Endothelial cell of umbilical vein (primary cell): ENCODE data around the gene NIPSNAP2.

Source experiments
- CTCF ChIP-seq, 2 donors: IDR thresholded peaks; 1 replicate in 1 of 2; 2 replicates in 1 of 2; pipeline ENCODE4 v1.5.1; 2011; ENCODE audit warnings: low read length in 2 of 2, mild to moderate bottlenecking in 2 of 2, moderate library complexity in 2 of 2, control low read depth in 1 of 2, inconsistent platforms in 1 of 2, low read depth in 1 of 2; ENCODE audit not compliant: insufficient read depth in 1 of 2; ENCODE audit errors: extremely low read depth in 1 of 2
- EZH2 ChIP-seq: IDR thresholded peaks from 2 replicates; pipeline ENCODE4 v1.6.1; 2012; ENCODE audit warnings: borderline replicate concordance, low read depth, mild to moderate bottlenecking, moderate library complexity, low read length, inconsistent platforms; ENCODE audit not compliant: severe bottlenecking
- GATA2 ChIP-seq: IDR thresholded peaks from 2 replicates; pipeline ENCODE4 v1.7.0; 2011; ENCODE audit warnings: low read depth, mild to moderate bottlenecking, moderate library complexity, mixed read lengths, low read length; ENCODE audit not compliant: insufficient read length, insufficient read depth
- JUN ChIP-seq: IDR thresholded peaks from 2 replicates; pipeline ENCODE4 v1.6.1; 2011; ENCODE audit warnings: borderline replicate concordance, low read depth; ENCODE audit not compliant: insufficient read length, insufficient read depth
- MAX ChIP-seq: IDR thresholded peaks from 2 replicates; pipeline ENCODE4 v1.6.1; 2011; ENCODE audit not compliant: insufficient read depth, insufficient read length
- MYC ChIP-seq: IDR thresholded peaks from one replicate; pipeline ENCODE4 v1.6.1; 2011; ENCODE audit warnings: mild to moderate bottlenecking, low read depth, low read length
- POLR2A ChIP-seq: IDR thresholded peaks from 2 replicates; pipeline ENCODE4 v1.6.1; 2012; ENCODE audit warnings: low read depth, mild to moderate bottlenecking, control low read depth, low read length
- POLR2AphosphoS5 ChIP-seq: IDR thresholded peaks from 2 replicates; pipeline ENCODE4 v1.6.1; 2012; ENCODE audit warnings: low read depth, mild to moderate bottlenecking, control low read depth, low read length, moderate library complexity; ENCODE audit not compliant: insufficient read depth

GRCh38 chr7:55970978-55971377, 6.6 kb downstream of the NIPSNAP2 start:
- TF ChIP-seq CTCF (IDR thresholded peaks at IDR 0.05; ENCODE audit: extremely low read depth in 1 of 2, insufficient read depth in 1 of 2, low read depth in 1 of 2, low read length in 2 of 2), result no peak
- TF ChIP-seq POLR2A, result no peak
- TF ChIP-seq JUN, result no peak
- no peak for TF ChIP-seq MYC
- TF ChIP-seq EZH2, result no peak
- no peak for TF ChIP-seq MAX
- no peak for TF ChIP-seq POLR2AphosphoS5
- TF ChIP-seq GATA2, result no peak
